T-helper 17 cell (primary cell): ENCODE results near the gene UNCX. TPM values are rescaled to one million over a fixed set of nuclear protein-coding genes. Genes with fewer than 3 reads are reported as not detected.
A peak's percentile ranks its signal among the peaks of the same experiment; 100 is the strongest.
"Not testable (repeated sequence)": the region's sequence is repeated elsewhere in the genome, so short reads cannot be mapped to it uniquely, and the experiment has no call there.

ENCODE experiments used
- ATAC-seq: fragments of 150-1000 bp; cut with Tn5 transposase; 2 replicates; pipeline ENCODE4 v1.10.0; 2021; ENCODE audit warnings: mild to moderate bottlenecking, moderate library complexity
- DNase-seq, 3 donors: peaks; one replicate each; pipeline versions ENCODE4 v3.0.0 to v3.0.0-alpha.2; 2020 to 2021
- H3K9me3 ChIP-seq: one replicate; pipeline ENCODE4 v1.7.0; 2013; ENCODE audit warnings: low read length, mild to moderate bottlenecking; ENCODE audit not compliant: control insufficient read depth, poor library complexity, severe bottlenecking
- H3K27ac Mint-ChIP-seq: one replicate; pipeline ENCODE4 v1.8.0; 2022; ENCODE audit warnings: mild to moderate bottlenecking, moderate library complexity, mixed read lengths
- H3K27me3 Mint-ChIP-seq: one replicate; pipeline ENCODE4 v1.8.0; 2022; ENCODE audit warnings: mixed read lengths
- H3K36me3 Mint-ChIP-seq: one replicate; pipeline ENCODE4 v1.8.0; 2022; ENCODE audit warnings: low read depth, mixed read lengths
- H3K4me1 Mint-ChIP-seq: one replicate; pipeline ENCODE4 v1.8.0; 2022; ENCODE audit warnings: mild to moderate bottlenecking, mixed read lengths
- H3K4me3 Mint-ChIP-seq: one replicate; pipeline ENCODE4 v1.8.0; 2022; ENCODE audit warnings: mild to moderate bottlenecking, moderate library complexity, mixed read lengths
- total RNA-seq, 4 donors: library from RNA in 2 of 4; stranded (reverse) in 2 of 4; gene quantifications; one replicate each; pipeline ENCODE4 v1.2.3 and lab custom pipeline; 2022 to 2026

Gene UNCX
- total RNA-seq, 2 donors from 2014 or later = not detected

- H3K4me3 Mint-ChIP-seq = no peak overlapping the region
- H3K27ac Mint-ChIP-seq = no peak overlapping the region
- H3K27me3 Mint-ChIP-seq = peaks cover 31% of the 10 kb centered on the region
- DNase-seq (no peak), ATAC-seq (no peak)
- H3K4me1 Mint-ChIP-seq = no peaks in the 10 kb centered on the region
- no peaks in the 10 kb centered on the region for H3K36me3 Mint-ChIP-seq
- H3K9me3 ChIP-seq = no peaks in the 10 kb centered on the region
Measured at GRCh38 chr7:1268076-1268815, 35.6 kb downstream of the UNCX start.

DNA sequence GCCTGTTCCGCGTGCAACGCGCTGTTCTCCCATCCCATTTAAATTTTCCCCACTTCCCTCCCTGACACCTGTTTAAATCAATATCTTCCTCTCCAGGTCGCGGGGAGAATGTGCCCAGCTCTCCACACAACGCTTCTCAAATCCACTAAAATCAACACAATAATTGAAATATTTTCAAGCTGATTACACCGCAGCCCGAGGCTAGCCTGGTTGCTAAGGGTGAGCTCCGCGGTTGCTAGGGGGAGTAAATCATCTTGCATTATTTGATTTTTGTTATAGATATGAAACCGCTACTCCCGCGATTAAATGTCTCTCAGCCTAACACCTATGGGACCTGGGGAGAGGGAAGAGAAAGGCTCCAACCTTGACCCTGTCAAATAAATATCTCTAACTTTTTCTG is 36.2 kb downstream of the UNCX start:
- no peaks in the 10 kb centered on the region for H3K9me3 ChIP-seq
- no peak for DNase-seq
- Mint-ChIP-seq H3K36me3 (no peaks in the 10 kb centered on the region), H3K4me1 (no peaks in the 10 kb centered on the region), H3K4me3 (no peak overlapping the region), H3K27me3 (peaks cover 26% of the 10 kb centered on the region), H3K27ac (no peak overlapping the region)
- ATAC-seq = no peak

- H3K9me3 ChIP-seq = no peaks in the 10 kb centered on the region
- H3K4me3 Mint-ChIP-seq = no peak overlapping the region
Measured at GRCh38 chr7:1269336-1269890, 36.7 kb downstream of the UNCX start.

DNA sequence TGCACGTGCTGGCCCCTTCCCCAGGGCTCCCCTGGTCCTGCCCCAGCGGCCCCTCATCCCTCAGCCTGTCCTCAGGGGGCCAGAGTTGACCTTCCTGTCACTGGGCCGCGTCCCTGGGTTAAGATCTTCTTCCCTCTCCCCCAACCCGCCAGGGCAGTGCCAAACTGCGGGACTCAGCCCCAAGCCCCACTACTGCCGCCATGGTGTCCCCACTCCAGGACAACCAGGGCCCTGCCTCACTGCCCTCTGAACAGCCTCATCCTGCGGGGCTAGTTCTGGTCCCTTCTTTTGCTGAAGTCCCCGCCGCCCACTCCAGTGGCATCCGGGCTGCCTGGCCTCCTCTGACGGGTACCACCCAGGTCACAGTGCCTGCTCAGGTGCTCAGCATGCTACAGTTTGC is 37.5 kb downstream of the UNCX start:
- Mint-ChIP-seq H3K4me1 (no peaks in the 10 kb centered on the region), H3K36me3 (no peaks in the 10 kb centered on the region), H3K4me3 (no peak overlapping the region), H3K27me3 (peaks cover 20% of the 10 kb centered on the region), H3K27ac (no peak overlapping the region)
- ATAC-seq = no peak
- H3K9me3 ChIP-seq = no peaks in the 10 kb centered on the region
- no peak for DNase-seq

More at GRCh38 chr7:1269336-1269890, 36.7 kb downstream of the UNCX start:
- Mint-ChIP-seq H3K4me1 (no peaks in the 10 kb centered on the region), H3K36me3 (no peaks in the 10 kb centered on the region), H3K27me3 (peaks cover 26% of the 10 kb centered on the region), H3K27ac (no peak overlapping the region)
- DNase-seq = no peak
- no peak for ATAC-seq

DNA sequence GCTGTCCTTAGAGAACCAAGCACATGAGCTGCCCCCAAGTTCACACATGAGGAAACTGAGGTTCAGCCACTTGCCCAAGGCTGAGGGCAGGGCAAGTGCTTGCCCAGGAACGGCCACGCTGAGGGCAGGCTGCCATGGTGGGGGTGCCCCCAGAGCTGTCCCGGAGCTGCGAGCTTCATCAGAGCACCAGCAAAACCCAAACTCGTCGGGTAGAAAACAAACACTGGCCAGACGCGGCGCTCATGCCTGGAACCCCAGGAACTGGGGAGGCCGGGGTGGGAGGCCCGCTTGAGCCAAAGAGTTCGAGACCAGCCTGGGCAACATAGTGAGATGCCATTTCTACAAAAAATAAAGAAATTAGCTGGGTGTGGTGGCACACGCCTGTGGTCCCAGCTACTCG is 38.4 kb downstream of the UNCX start:
- no peak for DNase-seq
- no peaks in the 10 kb centered on the region for H3K9me3 ChIP-seq
- no peak for ATAC-seq
- Mint-ChIP-seq H3K27me3 (peaks cover 20% of the 10 kb centered on the region), H3K27ac (no peak overlapping the region), H3K4me1 (no peaks in the 10 kb centered on the region), H3K36me3 (no peaks in the 10 kb centered on the region), H3K4me3 (no peak overlapping the region)

DNA sequence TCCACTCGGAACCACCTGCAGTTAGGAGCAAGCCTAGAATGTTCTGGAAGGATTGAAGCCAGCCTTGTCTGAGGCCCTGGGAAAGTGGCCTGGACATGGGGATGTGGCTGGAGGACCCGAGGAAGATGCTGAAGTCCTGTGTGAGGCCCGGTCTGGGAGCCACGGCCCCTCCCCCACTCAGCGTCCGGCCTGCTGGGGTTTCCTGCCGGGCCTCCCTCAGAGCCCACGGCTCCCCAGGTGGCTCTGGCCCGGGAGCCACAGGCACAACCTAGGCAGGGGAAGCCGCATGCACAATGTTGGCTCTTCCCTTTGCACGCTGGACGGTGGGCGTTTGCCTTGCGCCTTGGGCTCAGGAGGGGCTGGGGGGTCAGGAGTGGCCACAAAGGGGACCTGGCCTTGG is 39.0 kb downstream of the UNCX start:
- ATAC-seq = no peak
- H3K9me3 ChIP-seq = no peaks in the 10 kb centered on the region
- no peaks in the 10 kb centered on the region for H3K36me3 Mint-ChIP-seq
- no peak for DNase-seq
- peaks cover 20% of the 10 kb centered on the region for H3K27me3 Mint-ChIP-seq
- no peaks in the 10 kb centered on the region for H3K4me1 Mint-ChIP-seq
- H3K27ac Mint-ChIP-seq = no peak overlapping the region
- H3K4me3 Mint-ChIP-seq = no peak overlapping the region

DNA sequence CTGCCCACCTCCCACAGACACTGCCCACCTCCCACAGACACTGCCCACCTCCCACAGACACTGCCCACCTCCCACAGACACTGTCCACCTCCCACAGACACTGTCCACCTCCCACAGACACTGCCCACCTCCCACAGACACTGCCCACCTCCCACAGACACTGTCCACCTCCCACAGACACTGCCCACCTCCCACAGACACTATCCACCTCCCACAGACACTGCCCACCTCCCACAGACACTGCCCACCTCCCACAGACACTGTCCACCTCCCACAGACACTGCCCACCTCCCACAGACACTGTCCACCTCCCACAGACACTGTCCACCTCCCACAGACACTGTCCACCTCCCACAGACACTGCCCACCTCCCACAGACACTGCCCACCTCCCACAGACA is 39.5 kb downstream of the UNCX start:
- H3K36me3 Mint-ChIP-seq, H3K4me1 Mint-ChIP-seq, H3K4me3 Mint-ChIP-seq, DNase-seq, H3K9me3 ChIP-seq, ATAC-seq, H3K27ac Mint-ChIP-seq: not testable (repeated sequence)
- peaks cover 15% of the 10 kb centered on the region for H3K27me3 Mint-ChIP-seq

GRCh38 chr7:1274121-1274875 is 41.6 kb downstream of the UNCX start:
- DNase-seq (peak in 1 of 3 donors; percentile 5), ATAC-seq (no peak)
- H3K4me1 Mint-ChIP-seq = no peaks in the 10 kb centered on the region
- H3K4me3 Mint-ChIP-seq = no peak overlapping the region
- no peaks in the 10 kb centered on the region for H3K9me3 ChIP-seq
- peaks cover 2% of the 10 kb centered on the region for H3K36me3 Mint-ChIP-seq
- no peak overlapping the region for H3K27ac Mint-ChIP-seq
- H3K27me3 Mint-ChIP-seq = peaks cover 16% of the 10 kb centered on the region

DNA sequence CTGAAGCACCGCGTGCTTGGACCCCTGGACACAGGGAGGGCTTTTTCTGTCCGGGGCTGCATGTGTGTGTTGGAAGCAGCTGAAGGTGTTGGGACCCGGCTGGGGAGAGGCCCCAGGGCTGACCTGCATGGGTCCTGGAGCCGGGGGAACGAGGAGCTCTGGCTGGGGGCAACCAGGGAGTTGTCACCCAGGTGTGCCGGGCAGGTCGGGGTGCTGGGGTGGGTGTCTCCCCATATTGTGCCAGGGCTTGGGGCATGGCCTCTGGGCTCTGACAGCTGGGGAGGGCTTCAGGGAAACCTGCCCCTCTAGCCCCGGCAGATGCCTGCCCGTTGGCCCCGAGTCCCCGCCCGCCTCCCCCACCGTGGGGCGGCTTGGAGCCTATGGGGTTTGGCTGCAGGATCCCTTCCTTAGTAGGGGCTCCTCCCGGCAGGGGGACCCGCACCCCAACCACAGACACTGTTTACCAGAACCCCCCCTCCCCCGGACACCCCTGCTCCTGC is 42.3 kb downstream of the UNCX start:
- no peak for ATAC-seq
- peaks cover 15% of the 10 kb centered on the region for H3K27me3 Mint-ChIP-seq
- no peaks in the 10 kb centered on the region for H3K4me1 Mint-ChIP-seq
- no peak overlapping the region for H3K27ac Mint-ChIP-seq
- no peak for DNase-seq
- H3K9me3 ChIP-seq = no peaks in the 10 kb centered on the region
- H3K4me3 Mint-ChIP-seq = no peak overlapping the region
- peaks cover 2% of the 10 kb centered on the region for H3K36me3 Mint-ChIP-seq

DNA sequence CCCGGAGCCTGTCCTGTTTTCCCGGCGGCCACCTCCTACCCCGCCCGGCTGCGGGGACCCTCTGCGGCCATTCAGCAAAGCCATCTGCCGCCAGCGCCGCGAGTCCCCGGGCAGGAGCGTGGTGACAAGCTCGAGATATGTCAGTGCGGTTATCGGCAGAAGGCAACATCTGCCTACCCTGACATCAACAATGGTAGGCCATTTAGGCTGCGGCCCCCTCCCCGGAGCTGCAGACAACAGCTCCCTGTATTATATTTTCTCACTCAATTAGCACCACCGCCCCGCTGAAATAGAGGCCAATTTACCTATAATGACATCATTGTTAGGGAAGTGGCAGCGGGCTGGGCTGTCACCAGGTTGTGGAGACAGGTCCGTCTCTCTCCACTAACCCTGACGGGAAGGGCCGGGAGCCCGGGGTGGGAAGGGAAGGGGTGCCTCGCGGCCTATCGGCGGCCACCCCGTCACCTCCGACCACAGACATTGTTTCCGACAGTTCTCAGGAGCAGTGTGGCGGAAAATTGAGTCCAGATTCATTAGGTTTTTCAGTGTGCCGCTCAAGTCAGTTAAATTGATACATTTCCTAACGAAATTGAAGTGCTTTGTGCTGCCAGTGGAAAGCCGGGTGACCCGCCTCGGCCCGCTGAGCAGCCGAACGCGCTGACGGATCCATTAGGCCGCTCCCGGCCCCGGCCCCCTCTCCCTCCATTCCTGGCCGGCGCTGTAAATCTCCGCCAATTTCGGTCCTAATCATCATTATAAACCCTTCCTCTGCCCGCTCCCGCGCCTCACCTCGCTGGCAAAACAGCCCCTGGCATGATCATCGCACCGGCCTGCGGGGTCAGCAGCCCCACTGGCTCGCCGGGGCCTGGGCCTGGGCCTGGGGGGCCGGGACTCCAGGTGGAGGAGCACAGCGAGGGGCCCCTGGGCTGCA is 43.0 kb downstream of the UNCX start:
- H3K27ac Mint-ChIP-seq = no peak overlapping the region
- H3K27me3 Mint-ChIP-seq = peaks cover 15% of the 10 kb centered on the region
- ATAC-seq = no peak
- H3K4me1 Mint-ChIP-seq = no peaks in the 10 kb centered on the region
- peaks cover 2% of the 10 kb centered on the region for H3K36me3 Mint-ChIP-seq
- DNase-seq = no peak
- H3K4me3 Mint-ChIP-seq = no peak overlapping the region
- H3K9me3 ChIP-seq = no peaks in the 10 kb centered on the region

GRCh38 chr7:1276626-1277175 is 44.0 kb downstream of the UNCX start:
- no peak for DNase-seq
- Mint-ChIP-seq H3K36me3 (peaks cover 2% of the 10 kb centered on the region), H3K4me1 (no peaks in the 10 kb centered on the region), H3K4me3 (no peak overlapping the region), H3K27me3 (peaks cover 8% of the 10 kb centered on the region), H3K27ac (no peak overlapping the region)
- H3K9me3 ChIP-seq = no peaks in the 10 kb centered on the region
- no peak for ATAC-seq

- no peaks in the 10 kb centered on the region for H3K9me3 ChIP-seq
- H3K27me3 Mint-ChIP-seq = peaks cover 8% of the 10 kb centered on the region
- DNase-seq (no peak), ATAC-seq (no peak)
- H3K4me1 Mint-ChIP-seq = no peaks in the 10 kb centered on the region
- H3K4me3 Mint-ChIP-seq = no peak overlapping the region
- no peak overlapping the region for H3K27ac Mint-ChIP-seq
- peaks cover 2% of the 10 kb centered on the region for H3K36me3 Mint-ChIP-seq
Measured at GRCh38 chr7:1278543-1278942, 45.9 kb downstream of the UNCX start.
